ENCODE data around the gene ABCA5.

The ABCA5 gene

DNA sequence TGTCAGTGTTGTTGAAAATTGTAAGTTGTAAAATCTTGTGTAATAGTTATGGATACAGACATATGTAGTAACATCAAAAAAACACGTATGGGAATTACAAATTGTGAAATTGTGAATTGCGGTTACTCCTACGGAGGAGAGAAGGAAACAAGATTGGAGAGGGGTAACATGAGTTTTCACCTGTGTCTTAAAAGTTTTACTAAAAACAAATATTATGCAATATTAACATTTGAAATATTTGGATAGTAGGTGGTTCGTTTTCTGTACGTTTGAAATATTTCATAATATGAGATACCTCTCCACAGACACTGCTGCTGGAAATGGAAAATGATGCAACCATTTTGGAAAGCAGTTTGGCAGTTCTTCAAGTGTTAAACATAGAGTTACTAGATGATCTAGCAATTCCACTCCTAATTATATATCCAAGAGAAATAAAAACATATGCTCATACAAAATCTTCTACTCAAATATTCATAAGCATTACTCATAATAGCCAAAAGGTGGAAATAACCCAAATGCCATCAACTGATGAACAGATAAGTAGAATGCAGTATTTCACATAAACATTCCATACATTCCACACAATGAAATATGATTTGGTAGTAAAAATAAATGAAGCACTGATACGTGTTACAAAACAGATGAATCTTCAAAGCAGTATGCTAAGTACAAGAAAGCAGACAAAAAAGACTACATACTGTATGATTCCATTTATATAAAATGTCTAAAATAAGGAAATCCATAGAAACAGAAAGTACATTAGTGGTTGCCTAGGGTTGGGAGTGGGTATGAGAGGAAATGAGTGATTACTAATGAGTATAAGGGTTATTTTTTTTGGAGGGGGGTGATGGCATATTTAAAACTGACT lies 57.6 kb downstream of the ABCA5 start:
- DNase-seq: no peak

DNA sequence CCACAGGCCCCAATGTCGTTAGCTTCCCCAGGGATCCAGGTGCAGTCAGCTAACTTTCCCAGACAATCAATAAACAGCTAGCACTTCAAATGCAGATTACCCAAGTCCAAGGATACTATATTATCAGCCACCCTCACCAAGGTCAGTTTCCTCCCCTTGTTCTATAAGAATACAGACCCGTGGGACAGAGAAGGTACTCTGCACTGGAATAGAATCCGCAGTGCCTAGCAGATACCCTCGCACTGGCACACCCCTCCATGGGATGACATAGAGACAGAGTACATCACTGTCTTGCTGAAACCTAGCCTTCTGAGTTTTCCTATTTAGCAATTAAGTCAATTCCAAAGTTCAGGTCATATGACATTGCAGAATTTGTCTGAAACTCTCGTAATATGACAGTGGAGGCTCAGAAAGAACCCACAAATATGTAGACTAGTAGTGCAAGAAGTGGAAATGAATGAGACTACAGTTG lies 58.4 kb downstream of the ABCA5 start:
- DNase-seq: no peak

- no peak for DNase-seq
These were observed 59.7 kb downstream of the ABCA5 start for GRCh38 chr17:69267219-69267618.

DNA sequence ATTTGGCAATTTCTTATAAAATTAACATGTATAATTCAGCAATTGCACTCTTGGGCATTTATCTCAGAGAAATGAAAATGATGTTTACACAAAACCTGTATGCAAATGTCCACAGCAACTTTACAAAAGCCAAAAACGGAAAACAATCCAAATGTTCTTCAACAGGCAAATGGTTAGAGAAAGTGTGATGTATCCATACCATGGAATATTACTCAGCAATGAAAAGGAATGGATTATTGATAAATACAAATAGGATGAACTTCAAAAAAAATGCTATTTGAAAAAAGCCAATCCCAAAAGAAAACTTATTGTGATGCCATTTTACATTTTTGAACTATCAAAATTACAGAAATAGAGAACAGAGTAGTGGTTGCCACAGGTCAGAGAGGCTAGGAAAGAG lies 61.1 kb downstream of the ABCA5 start:
- no peak for DNase-seq

GRCh38 chr17:69254187-69254586 lies 72.7 kb downstream of the ABCA5 start:
- DNase-seq: no peak

DNA sequence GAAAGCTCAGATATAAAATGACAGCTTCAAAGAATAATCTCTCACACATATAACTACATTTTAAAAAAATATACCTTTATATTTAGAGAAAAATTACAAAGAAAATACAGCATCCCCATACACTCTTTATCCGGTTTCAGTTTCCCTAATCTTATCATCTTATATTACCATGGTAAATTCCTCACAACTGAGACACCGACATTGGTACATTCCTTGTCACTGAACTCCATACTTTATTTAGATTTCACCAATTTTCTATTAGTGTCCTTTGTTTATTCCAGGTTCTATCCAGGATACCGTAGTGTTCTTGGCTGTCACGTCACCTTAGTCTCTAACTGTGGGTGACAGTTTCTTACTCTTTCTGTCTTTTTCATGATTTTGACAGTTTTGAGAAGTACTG lies 76.3 kb downstream of the ABCA5 start:
- no peak for DNase-seq

DNA sequence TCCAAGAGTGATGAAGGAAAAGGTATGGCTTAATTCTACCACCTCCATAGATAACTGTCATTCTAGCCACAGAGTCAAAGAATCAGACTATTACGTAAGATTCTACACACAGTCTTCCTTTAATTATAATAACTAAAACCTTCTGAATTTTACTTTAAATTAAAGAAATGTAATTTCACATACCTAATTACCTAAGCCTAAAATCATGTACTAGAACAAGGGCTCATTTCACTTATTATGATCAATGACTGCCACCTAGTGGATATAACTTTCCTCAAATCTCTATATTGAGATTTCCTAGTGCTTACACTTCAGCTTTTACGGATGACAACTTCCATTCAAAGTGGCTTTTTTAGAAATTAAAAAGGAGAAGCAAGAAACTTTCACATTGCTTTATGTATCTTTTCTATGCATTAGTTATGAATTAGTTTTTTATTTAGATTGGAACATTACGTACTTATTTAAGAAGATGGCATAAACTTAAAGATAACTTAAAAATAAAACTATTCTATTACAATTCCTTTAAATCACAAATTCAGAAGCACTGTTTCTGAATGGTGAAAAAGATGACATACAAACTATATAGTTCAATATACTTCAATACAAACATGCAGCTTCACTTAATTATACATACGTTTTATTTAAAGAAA lies 80.1 kb downstream of the ABCA5 start:
- no peak for DNase-seq

DNA sequence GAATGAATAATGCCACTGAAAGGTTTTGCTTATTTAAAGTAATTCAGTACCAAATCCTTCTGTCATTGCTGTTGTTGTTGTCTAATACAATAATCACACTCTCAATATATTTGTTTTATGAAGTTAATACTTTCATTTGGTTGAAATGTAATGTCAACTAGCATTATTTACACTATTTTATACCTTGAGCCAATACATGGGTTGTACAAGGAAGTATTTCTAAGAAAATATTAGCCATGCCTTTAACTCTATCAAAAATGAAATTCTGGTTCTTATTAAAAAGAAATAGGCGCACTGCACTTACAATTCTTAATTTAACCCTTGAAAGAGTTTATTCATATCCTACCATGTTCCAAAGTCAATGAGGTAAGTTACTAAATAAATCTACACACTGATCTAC lies 80.7 kb downstream of the ABCA5 start:
- DNase-seq: no peak

- DNase-seq: no peak
These were observed 81.3 kb downstream of the ABCA5 start for GRCh38 chr17:69245617-69246016.

DNA sequence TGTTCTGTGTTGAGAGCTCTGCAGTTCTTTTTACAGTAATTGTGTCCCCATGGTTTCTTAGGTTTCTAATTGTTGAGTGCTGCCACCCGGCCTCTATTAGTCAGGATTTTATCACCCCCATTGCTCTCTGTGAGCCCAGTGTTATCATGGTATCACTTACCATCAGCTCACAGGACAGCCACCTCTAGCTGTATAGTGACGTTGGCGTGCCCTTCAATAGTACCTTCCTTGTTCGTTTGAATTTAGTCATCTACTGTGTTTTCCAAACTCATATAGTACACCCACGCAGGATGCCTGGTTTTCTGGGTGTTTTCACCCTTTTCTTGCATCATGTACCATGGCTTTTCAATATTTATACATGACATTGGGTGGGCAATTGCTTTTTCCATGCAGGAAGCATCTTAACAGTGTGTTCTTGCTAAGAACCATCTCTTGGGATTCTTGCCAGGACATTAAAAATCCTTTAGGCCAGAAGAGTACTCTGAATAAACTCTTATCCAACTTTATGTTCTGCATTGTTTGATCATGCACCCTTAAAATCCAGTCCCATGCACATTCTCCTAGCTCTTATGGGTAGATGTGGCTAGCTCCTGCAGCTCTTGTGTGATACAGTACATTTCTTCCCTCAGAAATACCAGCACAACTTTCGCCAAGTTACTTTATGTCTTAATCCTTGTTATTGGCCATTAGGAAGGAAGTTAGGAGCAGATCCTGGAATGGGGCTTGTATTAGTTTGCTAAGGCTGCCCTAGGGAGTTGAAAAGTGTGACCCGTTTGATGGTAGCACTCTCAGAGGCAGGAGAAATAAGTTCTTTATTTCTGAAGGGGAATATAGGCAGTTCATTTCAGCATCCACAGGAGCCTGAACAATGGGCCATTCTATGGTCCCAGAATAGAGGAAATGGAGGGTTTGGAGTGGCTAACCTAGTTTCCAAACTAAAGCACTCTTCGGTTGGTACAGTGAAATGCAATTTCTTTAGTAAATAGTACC lies 87.0 kb downstream of the ABCA5 start:
- DNase-seq: no peak

DNA sequence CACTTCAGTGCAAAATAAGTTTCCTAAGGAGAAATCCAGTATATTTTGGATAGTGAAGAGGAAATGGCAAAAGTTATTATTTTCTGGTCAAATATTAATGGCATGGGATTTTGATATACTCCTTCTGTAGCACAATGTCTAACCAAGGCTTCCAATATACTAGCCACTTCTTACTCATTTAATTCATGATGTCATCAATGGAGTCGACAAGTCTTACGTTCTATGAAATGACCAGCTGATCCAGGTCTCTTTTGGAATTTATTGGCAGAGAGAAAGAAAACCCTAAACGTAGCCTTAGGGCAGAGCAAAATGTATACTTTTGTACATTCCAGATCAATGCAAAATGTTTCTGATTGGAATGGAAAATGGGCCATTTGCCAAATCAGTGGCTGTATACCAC lies 90.0 kb downstream of the ABCA5 start:
- DNase-seq: no peak

DNA sequence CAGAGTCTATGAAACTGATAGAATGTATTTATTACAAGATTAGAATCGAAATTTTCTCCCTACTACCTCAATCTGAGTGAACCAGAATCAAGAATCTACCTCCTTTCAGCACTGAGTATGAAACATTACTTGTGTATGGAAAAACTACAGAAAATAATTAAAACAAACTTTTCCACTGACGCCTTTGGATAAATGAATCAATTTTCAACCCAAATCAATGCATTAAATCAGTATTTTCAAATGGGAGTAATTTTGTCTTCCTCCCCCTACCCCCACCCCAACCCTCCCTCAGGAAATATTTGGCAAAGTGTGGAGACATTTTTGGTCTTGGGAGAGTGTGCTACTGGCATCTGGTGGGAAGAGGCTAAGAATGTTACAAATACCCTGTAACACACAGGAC lies 90.5 kb downstream of the ABCA5 start:
- DNase-seq: no peak

DNA sequence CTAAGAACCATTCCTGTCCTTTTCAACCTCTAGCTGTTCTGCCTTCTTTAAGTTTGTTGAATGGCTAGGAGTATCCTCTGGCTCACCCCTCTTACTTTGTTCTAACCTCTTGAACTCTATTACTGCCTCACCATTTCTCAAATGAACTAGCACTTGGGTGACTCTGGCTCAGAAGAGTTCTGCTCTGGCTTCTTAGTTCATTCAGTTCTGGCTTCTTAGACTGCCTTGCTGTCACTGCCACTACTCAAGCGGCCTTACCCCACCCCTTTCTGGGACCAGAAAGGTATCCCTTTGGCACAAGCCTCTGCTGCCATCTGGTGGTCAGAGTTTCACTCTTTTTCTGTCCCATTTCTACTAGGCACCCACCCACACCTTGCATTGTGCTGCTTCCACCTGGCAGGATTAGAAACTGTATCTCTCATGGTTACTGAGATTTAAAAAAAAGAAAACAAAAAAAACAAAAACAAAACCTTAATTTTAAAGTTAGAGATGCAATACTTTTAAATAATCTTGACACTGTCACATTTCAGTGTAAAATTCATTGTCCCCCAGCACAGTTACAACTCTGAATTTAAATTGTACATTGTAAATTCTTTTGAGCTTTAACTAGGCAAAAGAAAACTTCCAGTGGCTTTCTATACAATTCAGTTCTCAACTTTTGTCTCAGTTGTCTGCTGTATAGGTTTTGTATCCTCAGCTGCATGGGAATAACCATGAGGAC lies 91.4 kb downstream of the ABCA5 start:
- DNase-seq: peak in 52 of 56 donors; percentile 5 to 85 (median 58)

GRCh38 chr17:69232650-69233049 lies 94.3 kb downstream of the ABCA5 start:
- DNase-seq: no peak

DNA sequence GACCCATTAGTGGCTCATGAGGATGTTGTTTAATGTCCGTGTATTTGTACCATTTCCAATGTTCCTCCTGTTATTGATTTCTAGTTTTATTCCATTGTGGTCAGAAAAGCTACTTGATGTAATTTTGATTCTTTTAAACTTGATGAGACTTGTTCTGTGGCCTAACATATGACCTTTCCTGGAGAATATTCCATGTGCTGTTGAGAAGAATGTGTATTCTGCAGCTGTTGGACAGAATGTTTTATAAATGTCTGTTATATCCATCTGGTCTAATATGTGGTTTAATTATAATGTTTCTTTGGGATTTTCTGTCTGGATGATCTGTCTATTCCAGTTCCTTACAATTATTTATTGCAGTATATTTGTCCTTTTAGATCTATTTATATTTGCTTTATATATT lies 95.4 kb downstream of the ABCA5 start:
- DNase-seq: no peak

DNA sequence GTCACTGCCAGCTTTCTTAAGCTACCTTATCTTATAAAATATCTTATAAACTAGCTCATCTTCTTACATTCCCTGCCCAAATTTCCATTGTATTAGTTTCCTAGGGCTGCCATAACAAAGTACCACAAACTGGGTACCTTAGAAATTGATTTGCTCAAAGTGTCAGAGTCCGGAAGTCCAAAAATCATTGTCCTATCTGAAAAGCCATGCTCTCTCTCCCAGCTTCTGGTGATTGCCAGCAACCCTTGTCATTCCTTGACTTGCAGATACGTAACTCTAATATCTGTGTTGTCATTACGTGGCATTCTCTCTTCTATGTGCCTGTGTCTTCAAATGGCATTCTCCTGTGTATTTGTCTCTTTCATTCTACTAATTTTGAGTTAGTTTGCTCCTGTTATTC lies 96.0 kb downstream of the ABCA5 start:
- DNase-seq: no peak

DNA sequence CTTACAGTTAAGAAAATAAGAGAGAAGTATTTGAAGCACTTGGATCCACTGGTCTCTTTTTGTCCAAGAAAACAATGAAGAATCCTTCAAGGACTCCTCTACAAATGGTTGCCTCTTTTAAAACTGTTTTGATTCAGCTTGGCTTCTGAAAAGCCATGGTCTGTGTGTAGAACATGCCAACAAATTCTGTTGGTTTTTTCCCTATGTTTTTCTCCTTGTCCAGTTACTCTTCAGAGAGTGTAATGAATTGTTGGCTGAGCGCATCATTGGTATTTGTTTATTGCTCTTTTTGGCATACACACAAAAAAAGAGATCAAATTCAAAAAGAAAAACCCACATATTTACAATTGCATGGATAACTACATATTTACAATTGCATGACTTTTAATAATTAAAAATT lies 98.4 kb downstream of the ABCA5 start, which contains the start of gene ABCA10:
Gene ABCA10, minus strand, starts transcription at position 249 of the 400 bp plus-strand sequence. CDS start 3,466 bp downstream, outside the sequence.
- DNase-seq: no peak

- DNase-seq: no peak
These were observed 98.9 kb downstream of the ABCA5 start for GRCh38 chr17:69228018-69228417.

GRCh38 chr17:69227541-69227940 lies 99.4 kb downstream of the ABCA5 start:
- no peak for DNase-seq

DNA sequence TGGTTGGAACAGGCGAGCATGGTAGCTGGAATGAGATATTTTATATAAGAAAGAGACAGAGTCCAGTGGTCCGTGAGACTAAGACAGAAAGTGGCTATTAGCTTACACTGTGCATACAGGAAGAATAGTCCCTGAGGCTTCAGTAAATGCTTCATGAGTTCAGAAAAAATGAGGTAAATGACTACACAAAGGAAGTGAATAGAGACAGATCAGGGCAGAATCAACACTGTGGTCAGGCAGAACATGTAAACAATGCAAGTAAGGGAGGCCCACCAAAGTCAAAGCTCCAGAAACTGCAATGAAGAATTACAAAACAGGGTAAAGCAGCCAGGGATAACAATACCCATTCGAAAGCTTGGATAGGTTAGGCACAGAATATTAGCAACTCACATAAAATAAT lies 103.1 kb downstream of the ABCA5 start:
- no peak for DNase-seq

Measured in nucleus accumbens (tissue), 56 donors.